Measurements from ENCODE around the gene FBXO42.
"Not testable (repeated sequence)": the region's sequence is repeated elsewhere in the genome, so short reads cannot be mapped to it uniquely, and the experiment has no call there.

FBXO42 gene

DNA sequence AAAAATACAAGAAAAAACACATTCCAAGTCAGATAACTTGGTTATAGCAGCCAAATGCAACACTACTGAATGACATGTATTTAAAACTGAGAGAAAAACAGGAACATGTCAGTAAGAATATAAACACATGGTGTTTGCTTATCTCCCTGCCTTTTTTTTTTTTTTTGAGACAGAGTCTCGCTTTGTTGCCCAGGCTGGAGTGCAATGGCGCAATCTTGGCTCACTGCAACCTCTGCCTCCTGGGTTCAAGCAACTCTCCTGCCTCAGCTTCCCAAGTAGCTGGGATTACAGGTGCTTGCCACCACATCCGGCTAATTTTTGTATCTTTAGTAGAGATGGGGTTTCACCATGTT, 12.8 kb upstream of the FBXO42 start:
- DNase-seq, H3K27me3 Mint-ChIP-seq, H3K9me3 Mint-ChIP-seq, H3K27ac Mint-ChIP-seq, H3K36me3 Mint-ChIP-seq, H3K4me3 Mint-ChIP-seq: not testable (repeated sequence)
- H3K4me1 Mint-ChIP-seq = peaks cover 33% of the 10 kb centered on the region
- CTCF ChIA-PET = interaction anchor here (0.5 to 7.0 kb wide), 5 partner anchors 9 to 283 kb away, joined by 3 to 42 read pairs (median 4); partner anchors contain the start of genes FBXO42 and NECAP2

DNA sequence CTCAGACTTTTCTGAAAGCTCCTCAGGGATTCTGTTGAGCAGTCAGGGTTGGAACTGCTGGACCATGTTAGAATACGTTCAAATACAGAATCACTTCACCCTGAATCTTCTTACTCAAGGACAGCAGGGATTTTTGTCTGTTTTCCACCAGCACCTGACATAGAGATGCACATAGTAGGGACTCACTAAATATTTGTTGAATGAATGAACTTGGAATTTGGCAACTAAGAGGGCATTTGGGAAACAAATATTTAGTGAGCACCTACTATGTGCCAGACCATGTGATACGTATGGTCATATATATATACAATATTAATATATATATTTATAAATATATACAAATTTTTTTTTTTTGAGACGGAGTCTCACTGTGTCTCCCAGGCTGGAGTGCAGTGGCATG, 4.6 kb upstream of the FBXO42 start:
- no peaks in the 10 kb centered on the region for H3K9me3 Mint-ChIP-seq
- DNase-seq = no peak
- no peak overlapping the region for H3K27ac Mint-ChIP-seq
- CTCF ChIA-PET = no interaction called here
- no peaks in the 10 kb centered on the region for H3K27me3 Mint-ChIP-seq
- no peaks in the 10 kb centered on the region for H3K36me3 Mint-ChIP-seq
- peaks cover 14% of the 10 kb centered on the region for H3K4me1 Mint-ChIP-seq
- no peak overlapping the region for H3K4me3 Mint-ChIP-seq

GRCh38 chr1:16354619-16355018, 2.3 kb upstream of the FBXO42 start:
- H3K9me3 Mint-ChIP-seq = no peaks in the 10 kb centered on the region
- peak overlapping the region; percentile 33 for H3K27ac Mint-ChIP-seq
- CTCF ChIA-PET = interaction anchor here (0.5 to 1.5 kb wide), 3 partner anchors 8 to 510 kb away, joined by 3 to 5 read pairs (median 5); no protein-coding TSS in a partner anchor
- DNase-seq = no peak
- no peaks in the 10 kb centered on the region for H3K27me3 Mint-ChIP-seq
- peaks cover 30% of the 10 kb centered on the region for H3K4me1 Mint-ChIP-seq
- H3K4me3 Mint-ChIP-seq = no peak overlapping the region
- H3K36me3 Mint-ChIP-seq = peaks cover 9% of the 10 kb centered on the region

DNA sequence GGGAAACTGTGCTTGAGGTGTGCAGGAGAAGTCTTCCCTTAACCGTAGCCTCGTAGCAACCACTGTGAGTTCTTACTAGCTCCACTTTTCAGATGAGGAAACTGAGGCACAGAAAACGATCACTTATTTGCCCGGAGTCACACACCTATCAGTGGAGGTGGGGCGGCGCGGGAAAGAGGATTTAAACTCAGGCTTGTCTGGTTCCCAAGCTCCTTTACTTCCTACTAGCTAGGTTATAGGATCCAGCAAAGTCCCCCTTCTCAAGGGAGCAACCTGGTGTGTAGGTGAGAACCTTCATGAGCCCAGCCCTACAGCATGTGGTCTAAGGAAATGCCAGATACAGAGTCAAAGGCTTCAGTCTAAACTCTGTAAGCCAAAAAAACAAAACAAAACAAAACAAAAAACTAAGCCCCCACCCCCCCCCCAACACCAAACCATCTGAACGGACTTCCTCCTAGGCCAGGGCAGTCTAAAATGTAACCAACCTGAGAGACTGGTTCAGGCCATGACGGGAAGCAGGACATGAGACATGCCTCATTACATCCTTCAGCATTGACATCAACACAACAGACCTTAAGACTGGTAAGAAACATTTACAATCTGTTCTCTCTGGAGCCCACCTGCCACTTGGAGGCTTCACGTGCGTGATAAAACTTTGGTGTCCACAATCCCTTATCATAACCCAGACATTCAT, 709 bp upstream of the FBXO42 start:
- Mint-ChIP-seq H3K36me3 (peaks cover 9% of the 10 kb centered on the region), H3K4me3 (peak overlapping the region; percentile 97), H3K9me3 (no peaks in the 10 kb centered on the region), H3K27me3 (no peaks in the 10 kb centered on the region), H3K4me1 (peaks cover 33% of the 10 kb centered on the region), H3K27ac (peak overlapping the region; percentile 94)
- CTCF ChIA-PET = interaction anchor here (1.0 to 2.6 kb wide), 7 partner anchors 10 to 275 kb away, joined by 3 to 42 read pairs (median 4); no protein-coding TSS in a partner anchor
- peak; percentile 22 for DNase-seq

DNA sequence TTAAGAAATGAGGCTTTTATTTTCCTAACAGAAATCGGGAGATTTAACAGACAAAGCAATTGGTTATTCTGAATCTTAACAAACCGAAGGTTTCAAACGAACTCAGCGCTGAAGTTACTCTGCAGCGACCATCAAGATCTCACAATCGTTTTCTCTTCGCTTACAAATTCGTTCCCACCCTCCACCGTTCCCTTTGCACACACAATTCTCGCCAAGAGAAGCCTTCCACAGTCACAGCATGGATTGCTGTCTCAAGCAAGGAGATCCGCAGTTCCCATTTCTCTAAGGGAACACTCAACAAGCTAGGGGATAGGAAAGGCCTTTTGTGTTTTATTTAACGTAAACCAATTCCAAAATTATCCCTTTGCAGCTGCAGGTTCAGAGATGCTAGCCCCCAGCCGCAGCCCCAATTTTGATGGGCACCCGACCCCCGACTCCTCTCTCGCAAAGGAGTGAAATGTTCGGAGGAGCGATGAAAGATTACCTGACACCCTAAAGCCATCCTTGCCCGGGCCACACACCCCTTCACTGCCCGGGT, 755 bp downstream of the FBXO42 start:
- CTCF ChIA-PET = interaction anchor here (0.7 to 2.6 kb wide), 6 partner anchors 12 to 273 kb away, joined by 3 to 42 read pairs (median 5); no protein-coding TSS in a partner anchor

GRCh38 chr1:16349847-16350406, 2.4 kb downstream of the FBXO42 start:
- no peak overlapping the region for H3K4me3 Mint-ChIP-seq
- H3K4me1 Mint-ChIP-seq = peaks cover 33% of the 10 kb centered on the region
- H3K36me3 Mint-ChIP-seq = peaks cover 9% of the 10 kb centered on the region
- no peaks in the 10 kb centered on the region for H3K9me3 Mint-ChIP-seq
- CTCF ChIA-PET = interaction anchor here (1.0 to 1.1 kb wide), 3 partner anchors 13 to 271 kb away, joined by 3 to 5 read pairs (median 3); no protein-coding TSS in a partner anchor
- no peak for DNase-seq
- H3K27me3 Mint-ChIP-seq = no peaks in the 10 kb centered on the region
- no peak overlapping the region for H3K27ac Mint-ChIP-seq

More for the DNA sequence above, 755 bp downstream of the FBXO42 start:
- DNase-seq = peak; percentile 32
- peak overlapping the region; percentile 94 for H3K27ac Mint-ChIP-seq
- H3K27me3 Mint-ChIP-seq = no peaks in the 10 kb centered on the region
- H3K4me3 Mint-ChIP-seq = peak overlapping the region; percentile 97
- H3K36me3 Mint-ChIP-seq = peaks cover 9% of the 10 kb centered on the region
- no peaks in the 10 kb centered on the region for H3K9me3 Mint-ChIP-seq
- H3K4me1 Mint-ChIP-seq = peaks cover 33% of the 10 kb centered on the region

- CTCF ChIA-PET = no interaction called here
- peaks cover 9% of the 10 kb centered on the region for H3K36me3 Mint-ChIP-seq
- H3K4me1 Mint-ChIP-seq = peaks cover 31% of the 10 kb centered on the region
- DNase-seq = no peak
- H3K9me3 Mint-ChIP-seq = no peaks in the 10 kb centered on the region
- no peak overlapping the region for H3K27ac Mint-ChIP-seq
- H3K4me3 Mint-ChIP-seq = no peak overlapping the region
- no peaks in the 10 kb centered on the region for H3K27me3 Mint-ChIP-seq
These were observed 3.7 kb downstream of the FBXO42 start for GRCh38 chr1:16348414-16349182.

- H3K9me3 Mint-ChIP-seq, H3K4me1 Mint-ChIP-seq, H3K27me3 Mint-ChIP-seq, H3K27ac Mint-ChIP-seq, DNase-seq, CTCF ChIA-PET, H3K4me3 Mint-ChIP-seq, H3K36me3 Mint-ChIP-seq: not testable (repeated sequence)
These were observed 9.0 kb downstream of the FBXO42 start for GRCh38 chr1:16343276-16343675.

- CTCF ChIA-PET = no interaction called here
- Mint-ChIP-seq H3K4me3 (no peak overlapping the region), H3K9me3 (no peaks in the 10 kb centered on the region), H3K27ac (no peak overlapping the region), H3K27me3 (no peaks in the 10 kb centered on the region), H3K36me3 (peaks cover 7% of the 10 kb centered on the region), H3K4me1 (peaks cover 2% of the 10 kb centered on the region)
- no peak for DNase-seq
These were observed 9.8 kb downstream of the FBXO42 start for GRCh38 chr1:16342331-16343062.

- Mint-ChIP-seq H3K36me3 (peaks cover 10% of the 10 kb centered on the region), H3K4me1 (peaks cover 6% of the 10 kb centered on the region), H3K27me3 (no peaks in the 10 kb centered on the region), H3K9me3 (no peaks in the 10 kb centered on the region), H3K27ac (no peak overlapping the region), H3K4me3 (no peak overlapping the region)
- no peak for DNase-seq
- CTCF ChIA-PET = no interaction called here
These were observed 11.6 kb downstream of the FBXO42 start for GRCh38 chr1:16340673-16341072.

- DNase-seq = no peak
- Mint-ChIP-seq H3K27me3 (no peaks in the 10 kb centered on the region), H3K27ac (no peak overlapping the region), H3K4me3 (no peak overlapping the region), H3K9me3 (no peaks in the 10 kb centered on the region), H3K4me1 (peaks cover 13% of the 10 kb centered on the region), H3K36me3 (peaks cover 10% of the 10 kb centered on the region)
- CTCF ChIA-PET = no interaction called here
These were observed 13.3 kb downstream of the FBXO42 start for GRCh38 chr1:16338961-16339360.

DNA sequence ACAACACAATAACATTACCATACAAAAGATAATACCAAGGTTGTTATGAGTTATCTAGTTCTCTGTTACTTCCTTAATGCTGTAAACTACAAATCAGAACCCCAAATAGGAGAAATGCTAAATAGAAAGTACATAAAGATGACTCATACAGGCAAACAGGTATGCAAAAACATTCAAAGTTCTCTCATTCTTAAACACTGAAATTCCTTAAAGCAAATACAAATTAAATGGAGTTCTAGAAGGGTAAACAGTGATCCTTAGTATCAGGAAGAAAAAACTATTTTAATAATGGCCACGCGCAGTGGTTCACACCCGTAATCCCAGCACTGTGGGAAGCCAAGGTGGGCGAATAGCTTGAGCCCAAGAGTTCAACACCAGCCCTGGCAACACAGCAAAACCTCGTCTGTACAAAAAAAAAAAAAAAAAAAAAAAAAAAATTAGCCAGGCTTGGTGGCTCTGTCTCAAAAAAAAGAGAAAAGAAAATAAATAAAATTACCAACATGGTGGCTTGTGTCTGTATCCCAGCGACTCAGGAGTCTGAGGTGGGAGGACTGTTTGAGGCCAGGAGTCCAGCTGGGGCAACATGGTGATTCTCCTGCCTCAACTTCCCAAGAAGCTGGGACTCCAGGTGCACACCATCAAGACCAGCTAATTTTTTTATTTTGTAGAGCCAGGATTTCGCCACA, 17.5 kb downstream of the FBXO42 start:
- peaks cover 13% of the 10 kb centered on the region for H3K4me1 Mint-ChIP-seq
- H3K27me3 Mint-ChIP-seq = no peaks in the 10 kb centered on the region
- no peak overlapping the region for H3K4me3 Mint-ChIP-seq
- CTCF ChIA-PET = no interaction called here
- peaks cover 6% of the 10 kb centered on the region for H3K36me3 Mint-ChIP-seq
- no peak for DNase-seq
- no peaks in the 10 kb centered on the region for H3K9me3 Mint-ChIP-seq
- H3K27ac Mint-ChIP-seq = peak overlapping the region; percentile 49

- CTCF ChIA-PET = no interaction called here
- Mint-ChIP-seq H3K4me1 (peaks cover 2% of the 10 kb centered on the region), H3K36me3 (peaks cover 13% of the 10 kb centered on the region), H3K27ac (no peak overlapping the region), H3K4me3 (no peak overlapping the region), H3K27me3 (no peaks in the 10 kb centered on the region), H3K9me3 (no peaks in the 10 kb centered on the region)
- no peak for DNase-seq
These were observed 25.4 kb downstream of the FBXO42 start for GRCh38 chr1:16326833-16327404.
